RPMI7951 (cell line): ENCODE measurements around the gene PBLD. TPM values are rescaled to one million over a fixed set of nuclear protein-coding genes. Genes with fewer than 3 reads are reported as not detected.
"Not testable (repeated sequence)": the region's sequence is repeated elsewhere in the genome, so short reads cannot be mapped to it uniquely, and the experiment has no call there.

ENCODE experiments used
- DNase-seq: peaks from one replicate; pipeline ENCODE4 v3.0.0-alpha.2; 2012; ENCODE audit warnings: low read depth
- total RNA-seq: library from RNA; depleted of rRNA; stranded (reverse); fragments of >200 nt; shearing (Covaris generic); gene quantifications from 2 replicates; pipeline ENCODE4 v1.2.3, GENCODE V29; 2014

The PBLD gene
- total RNA-seq, 1 experiment from 2014 or later = 2.5 TPM

DNA sequence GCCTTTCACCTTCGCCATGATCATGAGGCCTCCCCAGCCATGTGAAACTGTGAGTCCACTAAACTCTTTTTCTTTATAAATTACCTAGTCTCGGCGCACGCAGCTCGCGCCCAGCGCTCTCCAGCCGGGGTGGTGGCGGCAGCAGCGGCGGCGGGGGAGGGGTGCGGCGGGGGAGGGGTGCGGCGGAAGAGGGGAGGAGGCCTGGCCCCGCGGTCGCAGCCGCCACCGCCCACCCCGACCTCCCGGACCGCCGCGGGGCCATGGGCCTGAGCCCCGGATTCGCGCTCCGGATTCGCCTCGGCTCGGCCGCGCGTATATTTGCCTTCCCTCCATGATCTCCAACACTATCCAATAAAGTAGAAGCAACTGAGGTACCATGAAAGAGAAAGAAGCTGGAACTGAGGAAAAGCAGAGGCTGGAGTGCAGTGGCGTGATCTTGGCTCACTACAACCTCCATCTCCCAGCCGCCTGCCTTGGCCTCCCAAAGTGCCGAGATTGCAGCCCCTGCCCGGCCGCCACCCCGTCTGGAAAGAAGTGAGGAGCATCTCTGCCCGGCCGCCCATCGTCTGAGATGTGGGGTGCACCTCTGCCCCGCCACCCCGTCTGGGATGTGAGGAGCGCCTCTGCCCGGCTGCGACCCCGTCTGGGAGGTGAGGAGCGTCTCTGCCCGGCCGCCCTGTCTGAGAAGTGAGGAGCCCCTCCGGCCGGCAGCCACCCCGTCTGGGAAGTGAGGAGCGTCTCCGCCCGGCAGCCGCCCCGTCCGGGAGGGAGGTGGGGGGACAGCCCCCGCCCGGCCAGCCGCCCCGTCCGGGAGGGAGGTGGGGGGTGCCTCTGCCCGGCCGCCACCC, 53.6 kb downstream of the PBLD start:
- DNase-seq = not testable (repeated sequence)

DNA sequence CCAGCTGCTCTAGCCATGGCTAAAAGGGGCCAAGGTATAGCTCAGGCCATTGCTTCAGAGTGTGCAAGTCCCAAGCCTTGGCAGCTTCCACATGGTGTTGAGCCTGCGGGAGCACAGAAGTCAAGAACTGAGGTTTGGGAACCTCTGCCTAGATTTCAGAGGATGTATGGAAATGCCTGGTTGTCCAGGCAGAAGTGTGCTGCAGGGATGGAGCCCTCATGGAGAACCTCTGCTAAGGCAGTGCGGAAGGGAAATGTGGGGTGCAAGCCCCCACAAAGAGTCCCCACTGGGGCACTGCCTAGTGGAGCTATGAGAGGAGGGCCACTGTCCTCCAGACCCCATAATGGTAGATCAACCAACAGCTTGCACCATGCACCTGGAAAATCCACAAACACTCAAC, 54.9 kb downstream of the PBLD start:
- DNase-seq = not testable (repeated sequence)

DNA sequence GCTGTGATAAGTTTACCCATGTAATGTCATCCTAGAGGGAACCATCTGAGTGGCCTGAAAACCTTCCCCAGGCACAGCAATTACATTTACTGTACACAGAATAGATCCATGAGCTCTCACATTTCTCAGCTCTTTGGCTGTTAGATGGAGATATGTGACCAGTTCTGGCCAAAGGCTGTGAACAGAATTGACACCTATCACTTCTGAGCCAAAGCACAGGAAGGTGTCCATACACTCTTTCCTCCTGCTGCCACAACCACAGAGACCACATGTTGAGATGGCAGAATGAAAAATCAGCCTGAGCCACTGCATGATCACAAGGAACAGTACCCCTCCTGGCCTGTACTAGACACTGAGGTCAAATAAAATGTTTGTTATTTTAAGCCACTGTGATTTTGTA, 56.5 kb downstream of the PBLD start:
- no peak for DNase-seq

DNA sequence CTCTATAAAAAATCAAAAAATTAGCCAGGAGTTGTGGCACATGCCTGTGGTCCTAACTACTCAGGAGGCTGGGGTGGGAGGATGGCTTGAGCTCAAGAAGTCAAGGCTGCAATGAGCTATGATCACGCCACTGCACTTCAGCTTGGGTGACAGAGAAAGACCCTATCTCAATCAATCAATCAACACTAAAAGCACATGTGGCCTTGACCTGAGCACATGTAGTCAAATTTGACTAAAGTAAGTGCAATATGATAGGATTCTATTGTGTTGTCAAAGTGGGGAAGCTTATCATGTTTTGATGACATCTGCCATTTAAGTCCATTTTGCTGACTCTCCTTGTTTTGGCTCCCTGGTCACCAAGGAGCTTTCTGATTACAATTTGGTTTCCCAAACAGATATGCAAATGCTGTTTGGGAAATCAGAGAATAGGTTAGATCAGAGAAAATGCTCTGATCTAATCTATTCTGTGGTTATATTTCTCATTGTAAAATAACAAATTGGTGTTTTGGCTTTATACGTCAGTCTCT, 57.1 kb downstream of the PBLD start:
- no peak for DNase-seq

DNA sequence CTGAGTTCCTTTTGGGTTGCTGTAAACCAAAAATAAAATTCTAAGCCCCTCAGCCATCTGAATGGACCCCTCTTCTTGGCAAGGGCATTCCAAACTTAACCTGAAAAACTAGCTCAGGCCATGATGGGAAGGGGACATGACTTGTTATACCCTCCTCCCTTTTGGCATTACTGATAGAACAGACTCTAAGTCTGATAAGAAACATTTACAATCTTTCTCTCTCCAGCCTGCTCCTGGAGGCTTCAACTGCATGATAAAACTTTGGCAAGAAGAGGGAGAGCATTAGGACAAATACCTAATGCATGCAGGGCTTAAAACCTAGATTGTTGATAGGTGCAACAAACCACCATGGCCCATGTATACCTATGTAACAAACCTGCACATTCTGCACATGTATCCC, 59.9 kb downstream of the PBLD start:
- DNase-seq = no peak

DNA sequence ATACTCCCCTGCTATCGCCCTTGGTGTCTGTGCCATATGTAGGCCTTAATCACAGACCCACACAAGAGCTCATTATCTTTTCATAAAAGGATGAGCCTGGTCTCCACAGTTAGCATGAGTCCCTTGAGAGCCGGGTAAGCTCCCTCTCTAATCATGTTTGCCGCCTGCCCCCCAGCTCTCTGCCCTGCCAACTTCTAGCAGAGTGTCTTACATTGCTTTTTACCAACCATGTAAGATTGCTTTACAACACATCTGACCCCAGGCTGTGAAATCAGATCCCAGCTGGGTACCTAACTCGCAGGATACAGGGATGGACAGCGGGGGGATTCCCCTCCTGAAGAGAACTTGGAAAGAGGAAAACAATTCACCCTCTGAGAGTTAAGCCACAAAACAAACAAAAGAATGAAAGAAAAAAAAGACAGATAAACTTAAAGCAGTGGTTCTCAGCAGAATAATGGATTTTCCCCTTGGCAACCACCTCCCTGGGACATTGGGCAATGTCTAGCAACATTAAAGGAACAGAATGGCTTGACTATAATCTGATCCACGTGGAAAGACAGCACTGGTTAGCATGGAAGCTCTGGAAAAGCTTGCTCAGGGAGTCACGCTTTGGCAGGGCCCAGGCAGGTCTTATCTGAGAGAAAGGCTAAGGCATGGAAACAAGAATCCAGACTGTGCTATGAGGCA, 61.4 kb downstream of the PBLD start:
- peak; percentile 19 for DNase-seq

DNA sequence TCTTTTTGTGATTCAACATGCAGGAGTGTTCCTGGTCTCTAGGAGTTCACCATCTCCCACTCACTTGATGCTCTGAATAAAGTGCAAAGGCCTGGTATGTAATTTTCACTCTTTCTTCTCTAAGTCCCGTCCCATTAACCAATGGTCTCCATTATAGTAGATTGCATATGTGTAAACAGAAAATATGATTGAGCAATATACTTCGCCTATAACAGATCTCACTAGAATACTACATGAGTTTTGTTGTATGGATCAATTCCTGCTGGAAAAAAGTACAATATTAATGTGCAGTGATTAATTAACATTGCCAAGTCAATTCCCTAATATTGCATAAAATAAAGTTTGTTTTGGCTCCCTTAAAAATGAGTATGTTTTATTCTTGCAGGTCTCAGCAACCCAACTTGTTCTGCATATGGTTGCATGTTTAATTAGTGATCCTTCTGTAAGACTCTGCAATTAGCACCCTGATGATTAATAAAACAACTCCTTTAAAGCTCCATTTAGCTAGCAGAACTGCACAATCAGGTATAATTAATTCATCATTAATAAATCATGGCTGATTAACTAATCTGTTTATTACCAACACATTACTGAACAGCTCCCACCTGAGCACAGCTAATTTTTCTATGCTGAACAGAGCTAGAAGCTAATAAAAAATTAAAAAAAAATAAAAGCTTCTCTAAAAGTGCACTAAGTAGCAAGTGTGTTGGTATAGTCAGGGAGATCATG, 63.0 kb downstream of the PBLD start:
- no peak for DNase-seq

DNA sequence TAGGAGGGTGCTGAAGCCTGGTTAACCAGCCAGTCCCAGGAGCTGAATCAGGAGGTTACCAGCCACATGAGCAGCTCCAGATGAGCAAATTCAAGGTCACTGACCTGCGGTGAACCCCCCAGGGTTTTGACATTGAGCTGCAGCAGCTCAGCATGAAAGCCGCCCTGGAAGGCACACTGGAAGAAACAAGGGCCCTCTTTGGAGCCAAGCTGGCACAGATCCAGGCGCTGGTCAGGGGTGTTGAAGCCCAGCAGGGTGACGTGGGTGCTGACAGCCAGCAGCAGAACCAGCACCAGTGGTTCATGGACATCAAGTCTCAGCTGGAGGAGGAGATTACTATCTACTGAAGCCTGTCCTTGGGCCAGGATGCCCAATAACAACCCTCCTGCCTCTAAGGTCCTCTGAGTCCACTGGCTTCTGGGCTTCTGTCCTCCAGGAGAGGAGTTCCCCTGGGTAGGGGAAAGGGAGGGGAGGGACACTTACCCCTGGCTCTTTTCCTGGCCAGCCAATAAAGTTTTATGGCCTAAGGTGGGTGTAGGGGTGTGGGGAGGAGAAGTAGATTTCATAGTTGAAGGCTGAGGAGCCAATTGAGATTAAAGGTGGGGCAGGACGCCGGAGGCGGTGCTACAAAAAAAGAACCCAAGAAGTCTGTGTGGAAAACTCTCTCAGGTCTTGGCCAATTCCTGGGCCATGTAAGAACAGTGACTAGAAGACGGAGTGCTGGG, 71.4 kb downstream of the PBLD start:
- peak; percentile 24 for DNase-seq

DNA sequence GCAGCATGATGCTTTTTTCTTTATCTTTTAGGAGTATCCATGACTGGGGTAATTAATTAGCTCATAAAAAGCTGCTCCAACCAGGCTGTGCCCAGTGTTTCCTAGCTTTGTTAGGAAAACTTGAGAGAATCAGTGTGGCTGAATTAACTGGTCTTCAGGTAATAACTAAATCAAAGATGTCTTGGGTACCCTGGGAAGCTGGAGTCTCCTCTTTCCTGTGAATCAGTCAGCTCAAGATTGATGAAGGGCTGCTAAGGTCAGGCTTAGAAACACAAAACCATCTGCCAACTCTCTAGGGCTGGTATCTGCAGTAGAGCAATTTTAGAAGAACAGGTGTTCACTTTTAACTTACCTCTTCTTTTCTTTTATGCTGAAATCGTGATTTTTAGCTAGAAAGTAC, 79.4 kb downstream of the PBLD start:
- DNase-seq = no peak

DNA sequence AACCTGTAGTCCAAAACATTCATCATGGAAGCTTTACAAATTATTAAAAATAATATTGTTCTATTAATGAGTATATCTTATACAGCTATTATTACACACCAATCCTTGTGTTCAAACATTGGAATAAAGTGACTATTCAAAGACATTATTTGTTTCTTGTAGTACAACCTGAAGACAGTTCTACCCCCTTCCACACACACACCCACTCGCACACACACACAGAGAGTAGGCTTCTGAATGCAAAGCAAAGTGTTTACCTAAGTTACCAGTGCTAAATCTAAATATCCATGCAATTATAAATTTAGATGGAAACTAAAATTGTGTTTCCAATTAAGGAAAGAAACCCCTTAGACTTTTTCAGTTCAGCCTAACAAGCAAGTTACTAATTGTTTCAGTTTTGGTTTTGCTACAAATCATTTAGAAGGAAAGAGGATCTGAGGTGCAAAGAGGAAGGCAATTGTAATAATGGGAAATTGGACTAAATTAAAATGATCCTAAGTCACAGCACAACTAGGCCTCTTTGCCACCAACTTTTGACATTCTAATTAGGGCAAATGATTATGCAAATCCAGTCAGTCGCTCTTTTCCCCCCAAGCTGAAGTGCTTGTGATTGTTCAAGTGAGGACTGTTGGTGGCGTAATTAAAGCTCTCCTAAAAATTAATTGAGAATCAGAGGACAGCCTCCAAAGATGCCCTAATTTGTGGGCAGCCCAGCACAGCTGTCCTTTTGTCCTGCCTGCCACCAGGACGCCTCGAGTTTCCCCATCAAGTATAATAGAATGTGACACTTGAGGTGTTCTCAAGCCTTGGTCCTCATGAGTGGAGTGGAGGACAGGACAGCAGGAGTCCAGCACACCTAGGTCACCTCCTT, 80.9 kb downstream of the PBLD start:
- DNase-seq = no peak

DNA sequence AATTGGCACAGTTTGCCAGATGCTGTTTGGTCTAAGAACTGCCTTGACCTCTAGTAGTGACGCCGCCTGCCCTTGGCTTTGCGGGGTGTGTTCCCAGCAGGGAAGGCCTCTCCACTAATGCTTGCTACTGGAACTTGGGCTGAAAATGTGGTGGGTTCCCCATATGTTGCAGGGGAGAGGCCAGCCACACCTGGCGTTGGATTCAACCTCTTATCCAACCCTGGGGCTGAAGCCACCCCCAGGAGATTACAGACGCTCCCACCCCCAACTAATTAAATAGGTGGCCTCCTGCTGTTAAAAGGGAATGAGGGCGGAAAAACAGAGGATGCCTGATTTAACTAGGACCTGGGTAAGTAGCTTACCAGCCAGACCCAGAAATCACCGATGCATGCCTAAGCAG, 81.6 kb downstream of the PBLD start:
- DNase-seq = no peak

DNA sequence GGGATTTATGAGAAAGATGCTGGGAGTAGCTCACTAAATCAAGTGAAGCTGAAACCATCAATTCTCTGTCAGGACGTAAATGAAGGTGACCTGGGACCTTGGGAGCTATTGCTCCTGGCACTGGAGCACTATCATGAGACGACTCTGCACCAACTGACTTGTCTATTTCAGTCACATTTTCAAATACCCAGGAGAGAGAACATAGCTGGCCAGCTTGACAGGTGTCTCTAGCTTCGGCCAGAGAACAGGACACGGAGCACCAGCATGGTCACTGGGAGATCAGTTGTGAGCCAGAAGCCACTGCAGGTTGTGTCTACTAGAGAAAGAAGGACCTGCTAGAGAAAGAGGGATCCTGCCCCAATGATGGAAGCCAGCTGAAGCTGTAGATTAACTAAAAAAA, 83.4 kb downstream of the PBLD start:
- no peak for DNase-seq

DNA sequence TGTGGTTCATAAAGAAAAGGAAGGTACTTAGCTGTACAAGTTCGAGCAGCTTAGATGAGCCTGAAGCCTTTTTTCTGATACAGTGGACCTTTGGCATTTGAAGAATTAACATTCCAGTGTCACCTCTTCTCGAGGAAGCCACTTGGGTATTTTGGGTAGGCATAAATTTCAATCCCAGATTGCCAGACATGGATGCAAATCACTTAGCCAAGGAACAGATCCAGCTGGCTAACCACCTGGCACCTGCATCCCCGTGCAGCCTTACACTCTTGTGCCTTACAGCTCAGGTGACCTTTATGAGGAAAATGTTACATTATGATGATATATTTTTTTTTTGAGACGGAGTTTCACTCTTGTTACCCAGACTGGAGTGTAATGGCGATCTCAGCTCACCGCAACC, 84.8 kb downstream of the PBLD start:
- DNase-seq = no peak

DNA sequence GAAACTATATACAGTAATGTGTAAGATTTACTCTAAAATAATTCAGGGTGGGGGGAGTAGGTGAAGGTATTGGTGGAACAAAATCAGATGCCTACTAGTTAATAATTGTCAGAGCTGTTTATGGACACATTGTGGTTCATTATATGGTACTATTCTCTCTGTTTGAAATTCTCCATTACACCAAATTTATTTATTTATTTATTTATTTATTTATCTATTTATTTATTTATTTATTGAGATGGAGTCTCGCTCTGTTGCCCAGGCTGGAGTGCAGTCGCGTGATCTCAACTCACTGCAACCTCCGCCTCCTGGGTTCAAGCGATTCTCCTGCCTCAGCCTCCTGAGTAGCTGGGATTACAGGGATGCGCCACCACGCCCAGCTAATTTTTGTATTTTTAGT, 86.3 kb downstream of the PBLD start:
- not testable (repeated sequence) for DNase-seq

DNA sequence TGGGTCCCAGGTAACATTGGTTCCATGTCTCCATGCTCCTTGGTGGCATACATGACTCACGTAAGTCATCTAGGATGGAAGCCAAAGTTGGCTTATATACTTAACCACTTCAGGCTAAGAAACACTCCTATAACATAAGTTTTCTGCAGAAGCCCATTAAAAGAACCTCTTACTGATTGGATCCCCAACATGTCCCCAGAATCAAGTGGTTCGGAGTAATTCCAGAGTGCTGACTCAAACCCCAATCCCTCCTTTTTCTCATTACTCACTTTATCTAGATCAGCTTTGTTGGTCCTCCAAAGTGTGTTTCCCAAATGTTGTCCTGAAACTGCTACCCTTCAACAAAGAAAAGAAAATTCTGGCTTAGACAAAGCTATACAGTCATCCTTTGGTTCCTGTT, 90.7 kb downstream of the PBLD start:
- DNase-seq = peak; percentile 8

DNA sequence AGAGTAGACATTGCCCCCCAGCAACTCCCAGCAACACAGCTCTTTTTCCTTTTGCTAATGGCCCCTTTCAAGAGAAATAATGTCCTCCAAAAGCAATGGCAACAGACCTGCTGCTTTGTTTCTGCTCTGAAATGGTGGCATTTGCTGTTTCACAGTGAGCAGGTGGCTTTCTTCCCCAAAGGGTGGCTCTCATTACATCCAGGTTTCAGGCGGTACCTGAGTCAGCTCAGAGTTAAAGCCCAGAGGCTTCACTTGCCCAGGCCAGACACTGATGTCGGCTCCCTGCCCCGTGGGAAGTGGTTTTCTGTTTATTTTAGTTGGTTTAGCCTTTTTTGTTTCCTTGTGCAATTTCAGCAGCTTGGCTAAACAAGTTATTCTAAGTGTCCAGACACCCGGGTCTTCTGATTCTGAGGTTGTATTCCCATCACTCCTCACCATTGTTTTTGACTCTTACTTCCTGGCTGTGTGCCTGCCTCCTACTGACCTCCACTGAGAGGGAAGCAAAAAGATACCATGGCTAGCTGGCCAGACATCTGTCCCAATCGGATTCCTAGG, 93.1 kb downstream of the PBLD start:
- DNase-seq = no peak

DNA sequence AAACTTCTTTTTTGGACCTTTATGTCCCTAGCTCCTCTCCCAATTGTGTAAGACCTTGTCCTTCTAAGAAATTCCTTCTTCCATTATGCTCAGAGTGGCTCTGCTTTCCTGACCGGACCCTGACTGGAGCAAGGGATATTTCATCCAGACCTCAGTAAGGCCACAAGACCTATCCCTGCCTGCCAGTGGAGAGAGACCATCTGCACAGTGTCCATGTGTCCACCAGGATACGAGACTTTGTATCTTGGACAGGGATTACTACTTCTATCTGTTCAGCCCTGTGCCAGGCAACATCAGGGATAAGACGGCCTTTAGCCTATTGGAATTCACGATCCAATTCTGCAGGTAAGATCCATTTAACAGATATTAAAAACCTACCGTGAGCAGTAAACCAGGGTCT, 93.7 kb downstream of the PBLD start:
- DNase-seq = no peak

DNA sequence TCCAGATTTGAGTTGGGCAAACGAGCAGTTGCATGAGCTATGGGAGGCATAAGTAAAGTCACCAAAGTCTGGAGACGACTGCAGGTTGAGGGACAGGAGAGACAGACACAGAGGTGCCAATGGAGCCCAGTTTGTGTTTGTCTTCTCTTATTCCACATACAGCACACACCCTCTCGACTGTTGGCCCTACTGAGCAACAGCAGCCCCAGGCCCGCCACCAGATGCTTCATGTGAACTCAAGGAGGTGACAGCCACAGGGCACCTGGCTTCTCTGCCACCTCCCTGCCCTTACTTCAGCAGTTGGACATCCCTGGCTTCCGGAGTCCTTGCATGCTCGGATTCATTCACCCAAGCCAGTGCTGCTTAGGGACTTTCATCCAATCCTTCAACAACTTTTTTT, 94.4 kb downstream of the PBLD start:
- no peak for DNase-seq

DNA sequence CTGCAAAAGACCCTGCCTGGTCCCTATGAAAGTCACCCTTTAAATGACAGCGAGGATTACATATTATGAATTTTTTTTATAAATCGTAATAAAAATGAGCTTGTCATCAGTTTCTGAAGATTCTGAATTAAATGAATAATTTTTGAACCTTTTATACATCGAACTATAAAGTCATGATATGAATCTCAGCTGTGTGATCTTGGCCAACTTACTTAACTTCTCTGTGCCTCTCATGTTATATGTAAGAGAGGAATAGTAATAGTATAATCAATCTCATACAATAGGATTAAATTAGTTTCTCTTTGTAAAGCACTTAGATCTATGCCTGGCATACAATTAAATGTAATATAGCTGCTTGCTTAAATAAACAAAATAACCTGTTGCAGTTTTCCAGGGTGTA, 95.6 kb downstream of the PBLD start:
- DNase-seq = no peak

DNA sequence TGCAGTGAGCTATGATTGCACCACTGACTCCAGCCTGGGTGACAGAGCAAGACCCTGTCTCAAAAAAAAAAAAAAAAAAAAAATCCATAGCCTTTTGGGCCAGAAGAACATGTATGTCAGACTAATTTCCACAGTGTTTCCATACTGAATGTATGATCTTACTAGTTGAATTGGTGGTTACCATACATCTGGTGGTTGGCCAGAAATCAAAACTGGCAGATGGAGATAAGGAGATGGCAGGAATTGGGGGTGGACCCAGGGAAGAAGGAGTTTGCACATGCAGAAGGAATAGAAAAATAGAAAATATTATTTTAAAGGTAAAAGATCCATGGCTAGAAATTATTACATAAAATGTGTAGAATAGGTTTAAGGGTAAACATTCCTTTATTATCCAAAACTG, 97.1 kb downstream of the PBLD start:
- DNase-seq = no peak

DNA sequence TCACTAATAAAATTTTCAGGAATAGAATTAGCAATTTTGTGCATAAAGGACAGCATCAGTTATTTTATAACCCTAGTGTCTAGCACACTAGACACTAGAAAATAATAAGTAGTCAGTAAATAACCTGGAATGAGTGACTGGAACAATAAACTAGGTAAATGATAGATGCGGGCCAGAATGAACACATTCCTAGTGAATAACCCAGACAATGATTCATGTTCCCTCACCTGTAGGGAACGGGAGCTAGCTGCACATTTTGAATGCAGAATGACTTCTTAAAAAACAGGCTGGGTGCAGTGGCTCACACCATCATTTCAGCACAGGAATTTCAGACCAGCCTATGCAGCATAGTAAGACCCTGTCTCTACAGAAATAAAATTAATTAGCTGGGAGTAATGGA, 97.6 kb downstream of the PBLD start:
- no peak for DNase-seq
